OCI-LY3 (cell line): ENCODE data around the gene CA12.

Source experiments
- CTCF ChIP-seq: fragments of 200-600, 300-600 bp; sonication (generic); IDR thresholded peaks from 2 replicates; pipeline ENCODE4 v1.5.1; 2014; ENCODE audit warnings: antibody characterized with exemption, low read length, low read depth
- EZH2phosphoT487 ChIP-seq: fragments of 200-600 bp; shearing (Covaris generic); IDR thresholded peaks from 2 replicates; pipeline ENCODE4 v1.6.1; 2018; ENCODE audit warnings: antibody characterized with exemption, mixed run types, low read depth

DNA sequence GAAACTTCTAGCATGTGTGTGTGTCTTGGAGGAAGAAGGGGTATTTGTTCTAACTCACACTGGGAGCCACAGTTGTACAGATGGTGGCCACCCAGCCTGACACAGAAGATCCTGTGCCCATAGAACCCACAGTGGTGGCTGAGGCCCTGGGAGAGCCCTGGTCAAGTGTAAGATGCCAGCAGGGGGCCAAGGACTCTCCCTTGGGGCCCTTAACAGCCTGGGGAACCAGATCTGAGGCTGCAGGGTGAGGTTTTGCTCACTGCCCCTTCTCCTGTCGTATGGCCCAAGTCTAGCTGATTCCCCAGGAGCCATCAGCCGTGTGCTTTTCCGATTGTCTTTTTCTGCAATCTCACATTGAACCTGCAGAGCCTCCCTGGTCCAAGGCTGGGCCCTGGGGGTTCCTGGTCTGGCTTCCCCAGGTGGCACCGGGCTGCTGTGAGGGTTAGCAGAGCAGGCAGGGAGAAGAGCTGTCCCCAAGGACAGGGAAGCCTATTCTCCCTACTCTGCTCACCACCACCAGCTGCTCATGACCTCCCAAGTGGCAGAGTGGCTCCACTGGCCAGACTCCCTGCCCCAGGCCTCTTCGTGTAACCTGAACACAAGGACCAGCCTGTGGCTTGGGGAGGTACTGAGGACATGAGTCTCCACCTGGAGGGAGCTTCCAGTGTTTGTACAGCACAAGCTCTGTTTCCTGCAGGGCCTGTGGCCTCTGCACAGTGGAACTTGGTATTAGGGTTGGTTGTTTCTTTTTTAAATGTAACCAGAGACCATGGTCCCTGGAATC is 51.9 kb downstream of the CA12 start:
- TF ChIP-seq CTCF, result no peak
- TF ChIP-seq EZH2phosphoT487, result no peak
